ENCODE data around the gene GRIN2B. TPM values are rescaled to one million over a fixed set of nuclear protein-coding genes. Genes with fewer than 3 reads are reported as not detected.

GRIN2B gene
- total and polyA plus RNA-seq, 2 donors (not counting 3 experiments of a cell fraction or from before 2014, with no cell fraction given): not detected

- Histone ChIP-seq H3K36me3 (ENCODE audit: control insufficient read depth in 2 of 2, extremely low read depth in 1 of 2, insufficient read depth in 2 of 2, low read length in 2 of 2) (no peaks in the 10 kb centered on the region), H3K9me3 (replicated peaks; ENCODE audit: control insufficient read depth, insufficient read depth, low read length) (no peaks in the 10 kb centered on the region), H3K27ac (ENCODE audit: insufficient read depth, low read depth, low read length) (no peak overlapping the region), H3K9me1 (replicated peaks; ENCODE audit: control insufficient read depth, extremely low read depth, insufficient read depth, low read length) (no peaks in the 10 kb centered on the region), H3K4me2 (ENCODE audit: insufficient read depth, low read length) (no peak overlapping the region), H3K4me3 (replicated peaks in 1 of 3; ENCODE audit: insufficient read depth in 1 of 3, low read depth in 1 of 3, low read length in 3 of 3) (no peak overlapping the region), H3K79me2 (ENCODE audit: control insufficient read depth, insufficient read depth, low read length) (no peaks in the 10 kb centered on the region), H4K20me1 (replicated peaks; ENCODE audit: control insufficient read depth, extremely low read depth, insufficient read depth, low read length) (no peaks in the 10 kb centered on the region), H3K9ac (replicated peaks; ENCODE audit: extremely low read depth, insufficient read depth, low read length) (no peak overlapping the region), H3K4me1 (ENCODE audit: control insufficient read depth, extremely low read depth, insufficient read depth, low read length) (no peaks in the 10 kb centered on the region), H2AFZ (ENCODE audit: low read depth, low read length) (no peak overlapping the region), H3K27me3 (ENCODE audit: control insufficient read depth in 2 of 2, insufficient read depth in 2 of 2, low read length in 2 of 2) (no peaks in the 10 kb centered on the region)
- ChIA-PET POLR2A (no interaction called here), CTCF (no interaction called here)
- intact Hi-C loops (cut with micrococcal nuclease): no loop called here
- dilution Hi-C loops (cut with MboI; ENCODE audit: extremely low pct_ligation_motif_present, low sequenced_read_pairs): no loop called here
- no TSS peak for BruUV-seq (replicated peaks)
- DNase-seq (ENCODE audit: low read depth, low spot score) (no peak), FAIRE-seq (no peak)
- TF ChIP-seq FOS (IDR thresholded peaks at IDR 0.05; ENCODE audit: borderline replicate concordance, insufficient read depth, low read length) (no peak), POLR2A (IDR thresholded peaks at IDR 0.05; ENCODE audit: low read depth, low read length) (no peak), POLR2AphosphoS5 (IDR thresholded peaks at IDR 0.05; ENCODE audit: insufficient read depth, low read depth, low read length) (no peak), JUN (IDR thresholded peaks at IDR 0.05; ENCODE audit: borderline replicate concordance, insufficient read depth, insufficient read length, low read depth) (no peak)
These were observed 32.8 kb downstream of the GRIN2B start for GRCh38 chr12:13948621-13949020.

- CTCF ChIA-PET: no interaction called here
- intact Hi-C loops (cut with micrococcal nuclease): no loop called here
These were observed 34.0 kb downstream of the GRIN2B start for GRCh38 chr12:13947276-13947946.

More at GRCh38 chr12:13947276-13947946, 34.0 kb downstream of the GRIN2B start:
- H3K9ac ChIP-seq (replicated peaks; ENCODE audit: extremely low read depth, insufficient read depth, low read length): no peak overlapping the region
- no TSS peak for BruUV-seq (replicated peaks)
- no peaks in the 10 kb centered on the region for H3K9me3 ChIP-seq (replicated peaks; ENCODE audit: control insufficient read depth, insufficient read depth, low read length)
- no peaks in the 10 kb centered on the region for H3K9me1 ChIP-seq (replicated peaks; ENCODE audit: control insufficient read depth, extremely low read depth, insufficient read depth, low read length)
- H3K36me3 ChIP-seq (ENCODE audit: control insufficient read depth in 2 of 2, extremely low read depth in 1 of 2, insufficient read depth in 2 of 2, low read length in 2 of 2): no peaks in the 10 kb centered on the region
- H3K79me2 ChIP-seq (ENCODE audit: control insufficient read depth, insufficient read depth, low read length): no peaks in the 10 kb centered on the region
- no peaks in the 10 kb centered on the region for H3K27me3 ChIP-seq (ENCODE audit: control insufficient read depth in 2 of 2, insufficient read depth in 2 of 2, low read length in 2 of 2)
- H3K27ac ChIP-seq (ENCODE audit: insufficient read depth, low read depth, low read length): no peak overlapping the region
- FAIRE-seq: no peak
- no peaks in the 10 kb centered on the region for H3K4me1 ChIP-seq (ENCODE audit: control insufficient read depth, extremely low read depth, insufficient read depth, low read length)
- dilution Hi-C loops (cut with MboI; ENCODE audit: extremely low pct_ligation_motif_present, low sequenced_read_pairs): no loop called here
- H3K4me3 ChIP-seq (replicated peaks in 1 of 3; ENCODE audit: insufficient read depth in 1 of 3, low read depth in 1 of 3, low read length in 3 of 3): no peak overlapping the region
- DNase-seq (ENCODE audit: low read depth, low spot score): no peak
- no peak overlapping the region for H3K4me2 ChIP-seq (ENCODE audit: insufficient read depth, low read length)
- TF ChIP-seq POLR2AphosphoS5 (IDR thresholded peaks at IDR 0.05; ENCODE audit: insufficient read depth, low read depth, low read length) (no peak), EZH2 (IDR thresholded peaks at IDR 0.05; ENCODE audit: borderline replicate concordance, low read depth, low read length, severe bottlenecking) (no peak)
- H2AFZ ChIP-seq (ENCODE audit: low read depth, low read length): no peak overlapping the region
- POLR2A ChIA-PET: no interaction called here
- no peaks in the 10 kb centered on the region for H4K20me1 ChIP-seq (replicated peaks; ENCODE audit: control insufficient read depth, extremely low read depth, insufficient read depth, low read length)
